GM12864 (cell line): ENCODE data around the gene CNGA4.

Experiments
- DNase-seq: peaks from one replicate; pipeline ENCODE4 v3.0.0-alpha.2; 2011; ENCODE audit warnings: low read depth
- H3K4me3 ChIP-seq: 2 replicates; pipeline ENCODE4 v1.5.1; 2011; ENCODE audit warnings: mild to moderate bottlenecking, low read depth, low read length, control low read depth
- TF ChIP-seq, protein P1 (sequence below): IDR thresholded peaks from 2 replicates; pipeline ENCODE4 v1.5.1; 2011; ENCODE audit warnings: low read depth, mild to moderate bottlenecking, moderate library complexity, low read length, control low read depth, inconsistent platforms; ENCODE audit errors: missing control alignments

CNGA4 gene

DNA sequence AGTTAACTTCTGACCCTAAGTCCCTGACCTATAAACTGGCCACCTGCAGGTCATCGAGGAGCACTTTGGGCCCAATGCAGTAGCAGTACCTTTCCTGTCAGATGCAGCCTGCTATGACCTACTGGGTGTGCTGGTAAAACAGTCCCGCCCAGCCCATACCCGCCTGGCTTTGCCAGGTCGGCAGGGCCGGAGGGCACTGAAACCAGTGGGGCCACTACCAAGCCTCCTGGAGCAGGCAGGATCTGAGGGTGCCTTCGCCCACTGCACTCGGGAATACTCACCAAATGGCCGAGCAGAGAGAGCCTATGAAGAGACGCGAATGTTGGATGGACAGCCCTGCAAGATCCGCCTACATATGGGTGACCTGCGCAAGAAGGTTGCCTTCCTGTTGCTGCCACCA is 29.1 kb upstream of the CNGA4 start:
- TF ChIP-seq, protein P1, sequence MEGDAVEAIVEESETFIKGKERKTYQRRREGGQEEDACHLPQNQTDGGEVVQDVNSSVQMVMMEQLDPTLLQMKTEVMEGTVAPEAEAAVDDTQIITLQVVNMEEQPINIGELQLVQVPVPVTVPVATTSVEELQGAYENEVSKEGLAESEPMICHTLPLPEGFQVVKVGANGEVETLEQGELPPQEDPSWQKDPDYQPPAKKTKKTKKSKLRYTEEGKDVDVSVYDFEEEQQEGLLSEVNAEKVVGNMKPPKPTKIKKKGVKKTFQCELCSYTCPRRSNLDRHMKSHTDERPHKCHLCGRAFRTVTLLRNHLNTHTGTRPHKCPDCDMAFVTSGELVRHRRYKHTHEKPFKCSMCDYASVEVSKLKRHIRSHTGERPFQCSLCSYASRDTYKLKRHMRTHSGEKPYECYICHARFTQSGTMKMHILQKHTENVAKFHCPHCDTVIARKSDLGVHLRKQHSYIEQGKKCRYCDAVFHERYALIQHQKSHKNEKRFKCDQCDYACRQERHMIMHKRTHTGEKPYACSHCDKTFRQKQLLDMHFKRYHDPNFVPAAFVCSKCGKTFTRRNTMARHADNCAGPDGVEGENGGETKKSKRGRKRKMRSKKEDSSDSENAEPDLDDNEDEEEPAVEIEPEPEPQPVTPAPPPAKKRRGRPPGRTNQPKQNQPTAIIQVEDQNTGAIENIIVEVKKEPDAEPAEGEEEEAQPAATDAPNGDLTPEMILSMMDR, result no peak
- no peak overlapping the region for H3K4me3 ChIP-seq
- no peak for DNase-seq

DNA sequence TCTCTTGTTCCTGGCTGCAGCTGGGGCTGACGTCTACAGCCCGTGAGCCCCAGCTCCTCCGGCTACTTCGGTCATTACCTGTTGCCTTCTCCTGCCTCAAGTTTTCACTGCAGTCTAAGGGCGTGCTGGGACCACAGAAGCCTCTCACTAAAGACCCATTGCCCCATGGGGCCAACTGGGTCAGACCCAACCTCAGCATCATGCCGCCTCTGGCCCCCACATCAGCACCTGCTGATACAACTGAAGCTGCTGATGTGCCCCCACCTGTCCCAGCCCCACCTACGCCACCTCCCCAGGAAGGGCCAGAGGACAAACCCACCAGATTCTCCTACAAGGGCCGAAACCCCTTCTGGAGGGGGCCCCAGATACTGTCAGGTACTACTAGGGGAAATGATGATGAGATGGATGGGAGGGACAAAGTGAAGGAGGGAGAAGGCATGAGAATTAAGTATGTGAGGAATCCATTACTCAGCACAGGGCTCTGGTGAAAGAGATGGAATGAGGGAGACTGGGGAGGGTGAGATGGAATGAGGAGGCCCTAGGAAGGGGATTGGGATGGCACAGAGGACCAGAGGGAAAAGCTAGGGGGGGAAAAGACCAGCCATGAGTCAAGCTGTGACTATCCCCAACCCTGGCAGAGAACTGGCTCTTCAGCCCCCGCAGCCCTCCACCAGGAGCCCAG is 28.5 kb upstream of the CNGA4 start:
- TF ChIP-seq, protein P1, result no peak
- H3K4me3 ChIP-seq, result no peak overlapping the region
- DNase-seq, result no peak

DNA sequence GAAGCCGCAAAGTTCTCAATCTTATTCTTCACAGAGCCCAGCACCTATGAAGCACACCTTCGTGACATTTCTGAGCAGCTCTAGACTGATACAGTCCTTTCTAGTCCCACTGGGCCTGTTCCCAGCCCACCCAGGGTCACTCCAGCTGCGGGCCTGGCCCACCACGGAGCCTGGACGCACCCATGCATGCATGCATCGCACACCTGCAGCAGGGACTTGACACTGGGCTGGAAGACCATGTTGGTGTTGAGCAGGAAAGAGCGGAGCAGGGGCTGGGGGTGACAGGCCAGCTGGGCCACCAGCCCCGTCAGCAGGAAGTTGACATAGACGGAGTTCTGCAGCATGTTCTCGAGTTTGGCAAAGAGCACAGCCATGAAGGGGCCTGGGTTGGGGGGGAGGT is 24.4 kb upstream of the CNGA4 start:
- no peak overlapping the region for H3K4me3 ChIP-seq
- TF ChIP-seq, protein P1, result no peak
- no peak for DNase-seq

DNA sequence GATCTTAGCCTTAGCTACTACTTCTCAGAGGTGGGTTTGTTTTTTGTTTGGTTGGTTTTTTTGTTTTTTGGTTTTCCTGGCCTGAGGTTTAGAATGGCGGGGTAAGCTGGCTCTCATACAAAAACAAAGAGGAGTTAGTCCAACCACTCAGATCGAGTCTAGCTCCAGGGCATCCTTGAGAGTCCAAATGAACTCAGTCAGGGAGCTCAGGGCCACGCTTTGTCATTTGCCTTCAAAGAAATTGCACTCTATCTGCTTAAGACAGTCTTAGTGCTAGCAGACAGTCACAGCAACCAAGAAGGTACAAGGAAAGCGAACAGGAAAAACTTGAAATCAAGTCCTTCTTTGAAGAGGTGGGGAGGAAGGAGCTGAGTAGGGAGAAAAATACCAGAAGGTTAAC is 22.4 kb upstream of the CNGA4 start:
- TF ChIP-seq, protein P1, result no peak
- DNase-seq, result no peak
- H3K4me3 ChIP-seq, result no peak overlapping the region

DNA sequence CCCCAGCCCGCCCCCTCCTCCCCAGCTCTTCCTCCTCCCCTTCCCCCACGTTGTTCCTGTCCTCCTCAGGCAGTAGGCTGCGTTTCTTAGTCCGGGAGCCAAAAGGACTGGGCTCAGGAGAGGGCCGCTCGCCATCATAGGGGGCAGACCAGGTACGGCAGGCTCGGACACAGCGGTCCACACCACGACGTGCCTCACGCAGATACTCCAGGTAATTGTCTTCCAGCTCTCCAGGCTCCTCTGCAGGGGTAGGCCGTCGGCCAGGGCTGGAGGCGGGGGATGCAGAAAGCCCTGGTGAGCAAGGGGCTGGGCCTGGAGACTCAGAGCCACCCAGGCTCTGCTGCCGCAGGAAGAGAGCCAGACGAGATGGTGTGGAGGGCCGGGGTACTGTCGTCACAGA is 21.2 kb upstream of the CNGA4 start:
- TF ChIP-seq, protein P1, result no peak
- no peak for DNase-seq
- H3K4me3 ChIP-seq, result no peak overlapping the region

DNA sequence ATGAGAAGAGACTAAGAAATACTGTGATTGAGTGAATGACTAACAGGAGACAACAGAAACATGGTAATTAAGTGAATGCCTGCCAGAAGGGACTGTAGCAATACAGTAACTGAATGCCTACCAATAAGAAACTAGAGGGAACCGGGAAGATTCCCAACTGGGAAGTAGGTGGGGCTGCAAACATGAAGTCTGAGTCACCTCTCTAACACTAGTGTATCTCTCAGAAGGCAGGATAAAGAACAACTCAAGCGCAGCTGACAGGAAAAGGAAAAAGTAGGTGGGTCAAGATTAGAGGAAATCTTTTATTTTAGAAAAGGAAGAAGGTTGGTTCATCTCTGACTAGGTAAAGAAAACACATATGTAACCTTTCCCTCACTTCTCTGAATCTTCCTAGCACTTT is 19.5 kb upstream of the CNGA4 start:
- no peak for DNase-seq
- TF ChIP-seq, protein P1, result no peak
- H3K4me3 ChIP-seq, result no peak overlapping the region

DNA sequence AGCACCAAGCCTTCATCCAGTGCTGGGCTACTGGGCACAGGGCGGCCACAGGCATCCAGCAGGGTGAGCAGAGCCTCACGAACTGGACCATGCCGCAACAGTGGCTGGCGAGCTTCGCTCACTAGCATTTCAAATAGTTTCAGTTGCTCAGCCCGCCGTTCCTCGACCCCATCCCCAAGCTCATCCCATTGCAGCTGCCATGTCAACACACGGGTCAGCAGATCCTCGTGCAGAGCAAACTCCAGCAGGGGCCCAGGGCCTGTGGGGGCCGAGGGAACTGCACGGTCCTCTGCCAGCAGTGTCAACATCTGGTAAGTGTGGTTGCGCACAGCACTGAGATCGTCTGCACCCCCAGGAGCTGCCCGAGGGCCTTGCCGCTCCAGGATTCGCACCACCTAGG is 15.0 kb upstream of the CNGA4 start:
- no peak for DNase-seq
- no peak overlapping the region for H3K4me3 ChIP-seq
- TF ChIP-seq, protein P1, result no peak
